Measurements from ENCODE around the gene NF2. TPM values are rescaled to one million over a fixed set of nuclear protein-coding genes. Genes with fewer than 3 reads are reported as not detected.

NF2 gene
- total RNA-seq, 1 donor from 2014 or later = 73.0 TPM

GRCh38 chr22:29727131-29727523 lies 123.7 kb downstream of the NF2 start:
- H3K36me3 Mint-ChIP-seq (ENCODE audit: low read depth) = peaks cover 2% of the 10 kb centered on the region
- TF ChIP-seq CTCF (IDR thresholded peaks at IDR 0.05) = peak; percentile 75
- DNase-seq (ENCODE audit: low spot score) = no peak
- H3K4me1 Mint-ChIP-seq (ENCODE audit: low read depth) = no peaks in the 10 kb centered on the region
- no peak overlapping the region for H3K4me3 Mint-ChIP-seq (ENCODE audit: unreplicated experiment)
- peaks cover 3% of the 10 kb centered on the region for H3K27me3 Mint-ChIP-seq (ENCODE audit: low read depth)
- no peaks in the 10 kb centered on the region for H3K9me3 Mint-ChIP-seq (ENCODE audit: low read depth)
- no peak overlapping the region for H3K27ac Mint-ChIP-seq (ENCODE audit: unreplicated experiment)

- no peaks in the 10 kb centered on the region for H3K9me3 Mint-ChIP-seq (ENCODE audit: low read depth)
- H3K4me3 Mint-ChIP-seq (ENCODE audit: unreplicated experiment) = no peak overlapping the region
Observed at GRCh38 chr22:29729161-29729560, 125.7 kb downstream of the NF2 start.

GRCh38 chr22:29731058-29731850 lies 127.8 kb downstream of the NF2 start:
- Mint-ChIP-seq H3K27ac (ENCODE audit: unreplicated experiment) (no peak overlapping the region), H3K36me3 (ENCODE audit: low read depth) (peaks cover 2% of the 10 kb centered on the region), H3K4me1 (ENCODE audit: low read depth) (no peaks in the 10 kb centered on the region), H3K27me3 (ENCODE audit: low read depth) (no peaks in the 10 kb centered on the region), H3K9me3 (ENCODE audit: low read depth) (no peaks in the 10 kb centered on the region), H3K4me3 (ENCODE audit: unreplicated experiment) (no peak overlapping the region)
- no peak for DNase-seq (ENCODE audit: low spot score)
- TF ChIP-seq CTCF (IDR thresholded peaks at IDR 0.05) = no peak

More at GRCh38 chr22:29729161-29729560, 125.7 kb downstream of the NF2 start:
- DNase-seq (ENCODE audit: low spot score) = no peak
- Mint-ChIP-seq H3K4me1 (ENCODE audit: low read depth) (no peaks in the 10 kb centered on the region), H3K27ac (ENCODE audit: unreplicated experiment) (no peak overlapping the region), H3K27me3 (ENCODE audit: low read depth) (peaks cover 3% of the 10 kb centered on the region), H3K36me3 (ENCODE audit: low read depth) (peaks cover 2% of the 10 kb centered on the region)
- no peak for TF ChIP-seq CTCF (IDR thresholded peaks at IDR 0.05)

GRCh38 chr22:29732883-29733282 lies 129.4 kb downstream of the NF2 start:
- DNase-seq (ENCODE audit: low spot score) = no peak
- Mint-ChIP-seq H3K4me3 (ENCODE audit: unreplicated experiment) (no peak overlapping the region), H3K27ac (ENCODE audit: unreplicated experiment) (no peak overlapping the region), H3K36me3 (ENCODE audit: low read depth) (peaks cover 2% of the 10 kb centered on the region), H3K4me1 (ENCODE audit: low read depth) (no peaks in the 10 kb centered on the region), H3K27me3 (ENCODE audit: low read depth) (no peaks in the 10 kb centered on the region), H3K9me3 (ENCODE audit: low read depth) (no peaks in the 10 kb centered on the region)
- no peak for TF ChIP-seq CTCF (IDR thresholded peaks at IDR 0.05)

GRCh38 chr22:29733362-29734201 lies 130.1 kb downstream of the NF2 start:
- Mint-ChIP-seq H3K27ac (ENCODE audit: unreplicated experiment) (no peak overlapping the region), H3K27me3 (ENCODE audit: low read depth) (no peaks in the 10 kb centered on the region), H3K9me3 (ENCODE audit: low read depth) (no peaks in the 10 kb centered on the region), H3K4me1 (ENCODE audit: low read depth) (no peaks in the 10 kb centered on the region), H3K4me3 (ENCODE audit: unreplicated experiment) (no peak overlapping the region), H3K36me3 (ENCODE audit: low read depth) (peaks cover 2% of the 10 kb centered on the region)
- no peak for DNase-seq (ENCODE audit: low spot score)
- no peak for TF ChIP-seq CTCF (IDR thresholded peaks at IDR 0.05)

All from chondrocyte (in vitro differentiated cells).